ENCODE measurements around the gene RIMS4. TPM values are rescaled to one million over a fixed set of nuclear protein-coding genes. Genes with fewer than 3 reads are reported as not detected.
A peak's percentile ranks its signal among the peaks of the same experiment; 100 is the strongest.

RIMS4 gene
- total RNA-seq, 1 donor from 2014 or later: 6.4 TPM

DNA sequence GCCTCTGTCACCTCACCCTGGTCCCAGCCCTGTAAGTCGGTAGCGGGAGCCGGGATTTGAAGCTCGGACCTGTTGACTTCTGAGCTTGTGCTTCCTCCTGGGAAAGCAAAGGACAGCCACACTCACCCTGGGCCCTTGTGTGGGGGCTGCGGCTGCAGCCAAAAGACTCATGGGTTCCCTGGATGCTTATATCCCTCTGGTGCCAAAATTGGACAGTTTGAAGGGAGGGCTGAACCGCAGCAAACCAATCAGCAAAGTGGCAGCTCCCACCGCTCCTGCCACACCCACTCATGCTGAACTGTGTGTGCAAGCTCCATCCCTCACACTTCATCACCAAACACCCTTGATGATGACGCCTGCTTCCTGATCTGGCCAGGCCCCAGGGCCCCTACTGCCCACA is 99.1 kb downstream of the RIMS4 start:
- no peaks in the 10 kb centered on the region for H3K36me3 ChIP-seq
- TF ChIP-seq POLR2A (IDR thresholded peaks at IDR 0.05) (no peak), CTCF (IDR thresholded peaks at IDR 0.05) (no peak), POLR2AphosphoS5 (IDR thresholded peaks at IDR 0.05; ENCODE audit: insufficient read depth in 1 of 2, low read depth in 1 of 2) (no peak)
- no peaks in the 10 kb centered on the region for H3K27me3 ChIP-seq
- DNase-seq (ENCODE audit: extremely low spot score in 2 of 2): no peak
- peaks cover 36% of the 10 kb centered on the region for H3K4me1 ChIP-seq
- H3K9me3 ChIP-seq: no peaks in the 10 kb centered on the region
- H3K27ac ChIP-seq: peak overlapping the region; percentile 38
- H3K4me3 ChIP-seq: no peak overlapping the region
- intact Hi-C loops (cut with DNase I): no loop called here

- Histone ChIP-seq H3K4me3 (no peak overlapping the region), H3K36me3 (no peaks in the 10 kb centered on the region), H3K27me3 (no peaks in the 10 kb centered on the region), H3K4me1 (peaks cover 24% of the 10 kb centered on the region), H3K9me3 (no peaks in the 10 kb centered on the region), H3K27ac (no peak overlapping the region)
- no peak for DNase-seq (ENCODE audit: extremely low spot score in 2 of 2)
- no peak for TF ChIP-seq POLR2A (IDR thresholded peaks at IDR 0.05)
- TF ChIP-seq POLR2AphosphoS5 (IDR thresholded peaks at IDR 0.05; ENCODE audit: insufficient read depth in 1 of 2, low read depth in 1 of 2): no peak
- no peak for TF ChIP-seq CTCF (IDR thresholded peaks at IDR 0.05)
- intact Hi-C loops (cut with DNase I): no loop called here
Observed at GRCh38 chr20:44709797-44710196, 100.5 kb downstream of the RIMS4 start.

- Histone ChIP-seq H3K4me3 (no peak overlapping the region), H3K9me3 (no peaks in the 10 kb centered on the region), H3K4me1 (peaks cover 24% of the 10 kb centered on the region), H3K27ac (no peak overlapping the region), H3K27me3 (no peaks in the 10 kb centered on the region), H3K36me3 (no peaks in the 10 kb centered on the region)
- DNase-seq (ENCODE audit: extremely low spot score in 2 of 2): no peak
- TF ChIP-seq POLR2AphosphoS5 (IDR thresholded peaks at IDR 0.05; ENCODE audit: insufficient read depth in 1 of 2, low read depth in 1 of 2) (no peak), CTCF (IDR thresholded peaks at IDR 0.05) (no peak), POLR2A (IDR thresholded peaks at IDR 0.05) (no peak)
- intact Hi-C loops (cut with DNase I): no loop called here
Observed at GRCh38 chr20:44709380-44709779, 101.0 kb downstream of the RIMS4 start.

DNA sequence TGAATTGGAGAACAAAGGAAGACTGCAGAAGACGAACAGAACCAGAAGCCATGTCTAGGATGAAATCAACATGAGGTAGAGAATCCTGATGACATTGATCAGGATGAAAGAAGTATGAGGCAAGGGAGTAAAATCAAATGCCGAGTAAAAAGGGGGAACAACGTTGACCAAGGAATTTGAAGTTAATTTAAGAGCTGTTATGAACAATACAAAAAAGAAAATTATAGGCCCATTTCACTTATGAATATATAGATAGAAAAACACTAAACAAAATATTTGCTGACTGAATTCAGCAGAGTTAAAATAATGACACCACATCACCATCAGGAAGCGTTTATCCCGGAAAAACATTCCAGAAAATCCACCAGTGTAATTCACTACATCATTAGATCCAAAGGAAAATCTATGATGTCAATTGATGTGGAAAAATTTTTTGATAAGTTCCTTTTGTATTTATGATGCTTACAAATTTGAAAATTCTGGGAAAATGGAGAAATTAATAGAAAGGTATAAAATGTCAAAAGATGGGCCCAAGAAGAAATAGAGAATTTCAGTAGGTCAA is 103.2 kb downstream of the RIMS4 start:
- TF ChIP-seq POLR2AphosphoS5 (IDR thresholded peaks at IDR 0.05; ENCODE audit: insufficient read depth in 1 of 2, low read depth in 1 of 2) (no peak), POLR2A (IDR thresholded peaks at IDR 0.05) (no peak), CTCF (IDR thresholded peaks at IDR 0.05) (no peak)
- intact Hi-C loops (cut with DNase I): no loop called here

GRCh38 chr20:44706301-44707017 is 103.9 kb downstream of the RIMS4 start:
- Histone ChIP-seq H3K27ac (peak overlapping the region; percentile 83), H3K9me3 (no peaks in the 10 kb centered on the region), H3K4me3 (no peak overlapping the region), H3K27me3 (no peaks in the 10 kb centered on the region), H3K36me3 (no peaks in the 10 kb centered on the region), H3K4me1 (peaks cover 41% of the 10 kb centered on the region)
- intact Hi-C loops (cut with DNase I): no loop called here
- DNase-seq (ENCODE audit: extremely low spot score in 2 of 2): no peak
- no peak for TF ChIP-seq CTCF (IDR thresholded peaks at IDR 0.05)
- peak; percentile 29 to 76 for TF ChIP-seq POLR2AphosphoS5 (IDR thresholded peaks at IDR 0.05; ENCODE audit: insufficient read depth in 1 of 2, low read depth in 1 of 2)

More for the DNA sequence above, 103.2 kb downstream of the RIMS4 start:
- H3K4me3 ChIP-seq: no peak overlapping the region
- no peaks in the 10 kb centered on the region for H3K36me3 ChIP-seq
- H3K27ac ChIP-seq: peak overlapping the region; percentile 83
- H3K27me3 ChIP-seq: no peaks in the 10 kb centered on the region
- no peak for DNase-seq (ENCODE audit: extremely low spot score in 2 of 2)
- peaks cover 35% of the 10 kb centered on the region for H3K4me1 ChIP-seq
- no peaks in the 10 kb centered on the region for H3K9me3 ChIP-seq
